PC-3 (cell line): ENCODE data around the gene METAP1D.

Experiments
- CTCF ChIP-seq: fragments of 300-600 bp; sonication (generic); conservative IDR thresholded peaks from 2 replicates; pipeline ENCODE4 v1.5.1; 2017; ENCODE audit warnings: antibody characterized with exemption, low read depth, mild to moderate bottlenecking, low read length
- EZH2 ChIP-seq: fragments of 300-600 bp; sonication (generic); IDR thresholded peaks from one replicate; pipeline ENCODE4 v1.6.1; 2017; ENCODE audit warnings: antibody characterized with exemption, mild to moderate bottlenecking, low read length; ENCODE audit not compliant: unreplicated experiment
- EZH2phosphoT487 ChIP-seq: fragments of 300-600 bp; sonication (generic); IDR thresholded peaks from 2 replicates; pipeline ENCODE4 v1.6.1; 2018; ENCODE audit warnings: mild to moderate bottlenecking, antibody characterized with exemption, low read length, borderline replicate concordance

GRCh38 chr2:171952276-171952675, 47.5 kb upstream of the METAP1D start:
- no peak for TF ChIP-seq CTCF
- TF ChIP-seq EZH2phosphoT487 = no peak
- no peak for TF ChIP-seq EZH2
